ENCODE measurements around the gene SLC44A5. TPM values are rescaled to one million over a fixed set of nuclear protein-coding genes. Genes with fewer than 3 reads are reported as not detected.

Gene SLC44A5
- total RNA-seq, 2 donors from 2014 or later = 0.17 to 5.4 TPM

DNA sequence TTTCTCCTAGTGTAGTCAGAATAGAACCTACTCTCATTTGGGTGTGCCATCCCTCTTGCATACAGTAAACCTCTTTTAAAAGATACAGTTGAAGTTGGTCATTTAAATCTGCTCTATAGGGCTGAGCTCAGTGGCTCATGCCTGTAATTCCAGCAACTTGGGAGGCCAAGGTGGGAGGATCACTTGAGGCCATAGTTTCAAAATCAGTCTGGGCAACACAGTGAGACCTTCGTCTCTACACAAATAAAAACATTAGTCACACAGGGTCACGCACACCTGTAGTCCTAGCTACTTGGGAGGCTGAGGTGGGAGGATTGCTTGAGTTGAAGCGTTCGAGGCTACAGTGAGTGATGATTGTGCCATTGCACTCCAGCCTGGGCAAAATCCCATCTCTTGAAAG lies 292.9 kb downstream of the SLC44A5 start:
- DNase-seq = no peak
- intact Hi-C loops (cut with DNase I) = no loop called here
- no peak for TF ChIP-seq CTCF (IDR thresholded peaks at IDR 0.05)
- Histone ChIP-seq H3K4me3 (no peak overlapping the region), H3K4me1 (no peaks in the 10 kb centered on the region), H3K9me3 (no peaks in the 10 kb centered on the region), H3K9ac (ENCODE audit: low read depth in 2 of 2, low read length in 2 of 2) (no peak overlapping the region), H3K27me3 (no peaks in the 10 kb centered on the region), H3K27ac (no peak overlapping the region), H3K36me3 (no peaks in the 10 kb centered on the region)

GRCh38 chr1:75316230-75316629 lies 294.7 kb downstream of the SLC44A5 start:
- no peaks in the 10 kb centered on the region for H3K9me3 ChIP-seq
- no peaks in the 10 kb centered on the region for H3K36me3 ChIP-seq
- no peak for TF ChIP-seq CTCF (IDR thresholded peaks at IDR 0.05)
- no peak overlapping the region for H3K9ac ChIP-seq (ENCODE audit: low read depth in 2 of 2, low read length in 2 of 2)
- H3K27ac ChIP-seq = no peak overlapping the region
- no peaks in the 10 kb centered on the region for H3K27me3 ChIP-seq
- H3K4me3 ChIP-seq = no peak overlapping the region
- no peak for DNase-seq
- intact Hi-C loops (cut with DNase I) = no loop called here
- no peaks in the 10 kb centered on the region for H3K4me1 ChIP-seq

- Histone ChIP-seq H3K36me3 (no peaks in the 10 kb centered on the region), H3K27me3 (no peaks in the 10 kb centered on the region), H3K4me1 (no peaks in the 10 kb centered on the region), H3K4me3 (no peak overlapping the region), H3K9ac (ENCODE audit: low read depth in 2 of 2, low read length in 2 of 2) (no peak overlapping the region), H3K9me3 (no peaks in the 10 kb centered on the region), H3K27ac (no peak overlapping the region)
- intact Hi-C loops (cut with DNase I) = no loop called here
- TF ChIP-seq CTCF (IDR thresholded peaks at IDR 0.05) = no peak
- DNase-seq = no peak
These were observed 298.3 kb downstream of the SLC44A5 start for GRCh38 chr1:75312620-75313019.

- DNase-seq = no peak
- Histone ChIP-seq H3K4me1 (no peaks in the 10 kb centered on the region), H3K9me3 (no peaks in the 10 kb centered on the region), H3K4me3 (no peak overlapping the region), H3K36me3 (no peaks in the 10 kb centered on the region), H3K9ac (ENCODE audit: low read depth in 2 of 2, low read length in 2 of 2) (no peak overlapping the region), H3K27ac (no peak overlapping the region), H3K27me3 (no peaks in the 10 kb centered on the region)
- no peak for TF ChIP-seq CTCF (IDR thresholded peaks at IDR 0.05)
- intact Hi-C loops (cut with DNase I) = no loop called here
These were observed 300.8 kb downstream of the SLC44A5 start for GRCh38 chr1:75310067-75310466.

DNA sequence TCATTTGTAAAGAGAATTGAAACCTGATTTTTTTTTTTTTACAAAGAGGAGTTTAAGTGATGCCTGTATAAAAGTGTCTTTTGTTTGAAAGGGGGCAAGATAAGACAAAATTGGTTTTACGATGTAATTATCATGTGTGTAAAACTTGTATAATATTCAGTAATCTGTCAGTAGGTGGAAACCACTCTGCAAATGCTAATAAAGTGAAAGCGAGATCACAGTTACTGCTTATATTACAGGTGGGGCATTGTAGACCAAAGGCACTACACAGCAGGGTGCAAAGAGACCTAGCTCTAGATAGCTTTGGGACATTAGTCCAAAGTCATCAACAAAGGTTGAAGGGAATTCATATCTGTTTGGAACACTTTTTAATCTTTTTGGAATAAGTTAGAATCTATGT lies 302.5 kb downstream of the SLC44A5 start:
- no peak for TF ChIP-seq CTCF (IDR thresholded peaks at IDR 0.05)
- H3K4me1 ChIP-seq = no peaks in the 10 kb centered on the region
- H3K4me3 ChIP-seq = no peak overlapping the region
- H3K9me3 ChIP-seq = no peaks in the 10 kb centered on the region
- no peak overlapping the region for H3K9ac ChIP-seq (ENCODE audit: low read depth in 2 of 2, low read length in 2 of 2)
- no peak for DNase-seq
- no peaks in the 10 kb centered on the region for H3K36me3 ChIP-seq
- no peak overlapping the region for H3K27ac ChIP-seq
- intact Hi-C loops (cut with DNase I) = no loop called here
- no peaks in the 10 kb centered on the region for H3K27me3 ChIP-seq

DNA sequence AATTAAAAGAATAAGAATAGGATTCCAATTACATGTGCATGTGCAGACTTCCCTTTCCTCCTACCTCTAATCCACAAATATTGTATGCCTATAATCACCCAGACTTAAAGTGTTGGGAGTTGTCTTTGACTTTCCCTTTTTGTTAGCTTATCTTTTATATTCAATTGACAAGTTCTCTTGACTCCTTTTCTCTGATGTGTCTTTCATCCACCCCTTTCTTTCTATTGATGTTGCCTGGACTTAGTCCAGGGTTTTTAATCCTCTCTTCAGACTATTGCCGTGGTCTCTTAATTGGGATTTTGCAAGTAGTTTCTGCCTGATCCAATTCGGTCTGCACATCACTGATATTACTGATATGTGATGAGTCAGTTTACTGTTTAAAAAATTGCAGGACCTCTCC lies 305.9 kb downstream of the SLC44A5 start:
- no peak overlapping the region for H3K27ac ChIP-seq
- intact Hi-C loops (cut with DNase I) = no loop called here

More for the DNA sequence above, 305.9 kb downstream of the SLC44A5 start:
- Histone ChIP-seq H3K9me3 (no peaks in the 10 kb centered on the region), H3K36me3 (no peaks in the 10 kb centered on the region), H3K4me1 (no peaks in the 10 kb centered on the region), H3K4me3 (no peak overlapping the region), H3K27me3 (no peaks in the 10 kb centered on the region), H3K9ac (ENCODE audit: low read depth in 2 of 2, low read length in 2 of 2) (no peak overlapping the region)
- no peak for TF ChIP-seq CTCF (IDR thresholded peaks at IDR 0.05)
- DNase-seq = no peak
